GM23248 (cell line): Measurements from ENCODE around the gene CCDC149.

Experiments used
- EZH2 ChIP-seq: fragments of 200-600 bp; sonication (generic); IDR thresholded peaks from 2 replicates; pipeline ENCODE4 v1.6.1; 2018; ENCODE audit warnings: antibody characterized with exemption, mild to moderate bottlenecking; ENCODE audit not compliant: insufficient read depth, poor library complexity, severe bottlenecking
- EZH2phosphoT487 ChIP-seq: fragments of 200-600 bp; sonication (generic); IDR thresholded peaks from 2 replicates; pipeline ENCODE4 v1.6.1; 2018; ENCODE audit warnings: antibody characterized with exemption, moderate library complexity, mild to moderate bottlenecking, low read depth; ENCODE audit not compliant: insufficient read depth

GRCh38 chr4:24840826-24841543 lies 71.9 kb downstream of the CCDC149 start:
- no peak for TF ChIP-seq EZH2phosphoT487
- TF ChIP-seq EZH2: no peak
